Muscle of back (tissue), 11 donors: ENCODE results near the gene CORO7. TPM values are rescaled to one million over a fixed set of nuclear protein-coding genes. Genes with fewer than 3 reads are reported as not detected.
"Not testable (repeated sequence)": the region's sequence is repeated elsewhere in the genome, so short reads cannot be mapped to it uniquely, and the experiment has no call there.

Experiments
- DNase-seq, 3 donors: peaks; one replicate each; pipeline versions ENCODE4 v3.0.0 to v3.0.0-alpha.2; 2013
- polyA plus RNA-seq, 10 donors: library from polyadenylated mRNA; unstranded; fragments of 120-200 nt; gene quantifications; one replicate each; pipeline ENCODE4 v1.2.1, GENCODE V29; 2013; ENCODE audit not compliant: insufficient read length in 10 of 10

CORO7 gene
- polyA plus RNA-seq, 10 donors: 16.0 to 30.4 (median 22.4) TPM

DNA sequence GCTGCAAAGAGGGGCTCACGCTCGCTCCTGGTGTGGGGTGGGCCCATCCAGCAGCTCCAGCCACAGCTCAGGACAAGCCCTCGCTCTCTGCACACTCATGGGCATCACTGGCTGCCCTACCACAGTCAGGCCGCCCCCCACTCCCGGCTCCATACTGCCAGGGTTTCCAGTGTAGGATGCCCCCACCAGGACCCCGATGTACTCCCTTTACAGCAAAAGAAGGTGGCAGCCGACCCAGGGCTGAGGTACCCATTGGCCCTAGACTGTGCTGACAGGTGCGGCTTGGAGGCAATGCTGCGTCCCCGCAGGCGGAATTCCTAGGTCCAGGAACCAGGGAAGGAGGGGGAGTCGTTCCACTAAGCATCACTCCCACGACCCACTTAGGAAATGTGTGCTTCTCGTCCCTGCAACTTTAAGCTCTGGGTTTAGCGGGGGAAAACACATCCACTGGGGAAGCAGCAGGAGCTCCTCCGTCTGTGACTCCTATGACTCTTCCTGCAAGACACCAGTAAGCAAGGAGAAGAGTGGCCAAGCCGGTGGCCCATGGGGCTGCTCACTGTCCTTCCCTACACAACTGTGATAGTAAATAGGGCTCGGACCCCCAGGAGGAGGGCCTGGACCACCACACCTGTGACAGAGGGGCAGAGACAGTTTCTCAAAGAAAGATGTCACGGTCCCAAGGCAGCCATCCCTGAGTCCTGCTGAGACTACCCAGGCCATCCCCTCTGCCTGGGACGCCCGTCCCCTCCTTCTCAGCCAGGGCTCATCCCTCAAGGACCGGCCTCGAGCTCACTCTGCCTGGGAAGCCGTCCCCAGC lies 13.1 kb downstream of the CORO7 start:
- DNase-seq: no peak

DNA sequence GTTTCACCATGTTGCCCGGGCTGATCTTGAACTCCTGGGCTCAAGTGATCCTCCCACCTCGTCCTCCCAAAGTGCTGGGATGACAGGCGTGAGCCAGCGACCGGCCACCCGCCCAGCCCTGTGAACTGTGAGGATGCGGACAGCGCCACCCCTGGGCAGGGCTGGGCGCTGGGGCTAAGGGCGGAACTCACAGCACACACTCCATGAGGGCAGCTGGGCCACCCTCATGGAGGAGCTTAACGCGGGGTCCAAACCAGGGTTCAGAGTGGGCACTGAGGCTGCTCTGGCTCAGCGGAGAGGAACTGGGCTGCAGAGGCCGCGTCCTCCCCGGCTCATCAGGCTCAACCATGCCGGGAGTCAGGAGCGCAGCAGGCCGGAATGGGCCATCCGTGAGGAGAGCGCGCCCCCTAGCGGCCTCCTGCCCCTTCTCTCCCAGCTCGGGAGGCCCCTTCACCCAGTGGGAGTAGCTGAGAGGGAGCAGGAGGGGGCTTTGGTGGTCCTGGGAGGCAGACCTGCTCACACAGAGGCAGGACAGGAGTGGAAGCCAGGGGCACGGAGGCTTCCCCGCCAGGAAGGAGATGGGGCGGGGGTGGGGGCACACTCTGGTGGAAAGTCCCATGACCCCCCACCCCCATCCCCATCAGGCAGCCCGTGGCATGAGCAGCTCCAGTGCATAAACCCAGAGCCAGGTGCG lies 13.8 kb downstream of the CORO7 start:
- DNase-seq: peak; percentile 66 to 94 (median 86)

DNA sequence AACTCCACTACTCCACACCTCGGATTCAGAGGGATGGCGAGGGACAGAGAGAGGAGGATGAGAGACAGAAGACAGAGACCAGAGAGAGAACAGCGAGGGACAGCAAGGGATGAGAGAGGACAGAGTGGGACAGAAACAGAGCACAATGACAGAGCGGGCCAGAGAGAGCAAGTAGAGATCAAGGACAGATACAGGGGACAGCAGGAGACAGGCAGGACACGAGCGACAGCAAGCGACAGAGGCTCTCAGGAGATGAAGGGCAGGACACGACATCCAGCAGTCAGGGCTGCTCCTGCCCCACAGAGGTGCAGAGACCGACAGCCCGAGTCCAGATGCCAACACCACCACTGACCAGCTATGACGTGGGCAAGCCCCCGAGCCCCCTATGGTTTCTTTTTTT lies 14.9 kb downstream of the CORO7 start:
- DNase-seq: no peak

DNA sequence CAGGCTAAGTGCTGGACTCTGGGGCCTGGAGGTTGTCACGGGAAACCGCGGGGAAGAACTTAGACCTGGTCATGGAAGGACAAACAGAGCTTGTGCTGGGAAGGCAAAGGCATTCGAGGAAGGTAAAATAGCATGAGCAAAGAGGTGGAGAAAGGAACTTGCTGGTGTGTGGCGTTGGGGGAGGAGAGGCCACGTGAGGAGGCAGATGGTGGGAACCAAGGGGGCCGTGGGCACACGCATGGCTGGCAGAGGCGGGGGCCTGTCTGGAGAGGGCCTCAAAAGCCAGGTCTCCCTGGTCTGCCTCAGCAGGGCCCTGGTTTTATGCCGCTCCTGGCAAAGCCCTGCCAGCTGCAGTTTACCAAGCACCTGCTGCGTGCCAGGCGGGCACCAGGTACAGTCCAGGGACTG lies 15.3 kb downstream of the CORO7 start:
- no peak for DNase-seq

DNA sequence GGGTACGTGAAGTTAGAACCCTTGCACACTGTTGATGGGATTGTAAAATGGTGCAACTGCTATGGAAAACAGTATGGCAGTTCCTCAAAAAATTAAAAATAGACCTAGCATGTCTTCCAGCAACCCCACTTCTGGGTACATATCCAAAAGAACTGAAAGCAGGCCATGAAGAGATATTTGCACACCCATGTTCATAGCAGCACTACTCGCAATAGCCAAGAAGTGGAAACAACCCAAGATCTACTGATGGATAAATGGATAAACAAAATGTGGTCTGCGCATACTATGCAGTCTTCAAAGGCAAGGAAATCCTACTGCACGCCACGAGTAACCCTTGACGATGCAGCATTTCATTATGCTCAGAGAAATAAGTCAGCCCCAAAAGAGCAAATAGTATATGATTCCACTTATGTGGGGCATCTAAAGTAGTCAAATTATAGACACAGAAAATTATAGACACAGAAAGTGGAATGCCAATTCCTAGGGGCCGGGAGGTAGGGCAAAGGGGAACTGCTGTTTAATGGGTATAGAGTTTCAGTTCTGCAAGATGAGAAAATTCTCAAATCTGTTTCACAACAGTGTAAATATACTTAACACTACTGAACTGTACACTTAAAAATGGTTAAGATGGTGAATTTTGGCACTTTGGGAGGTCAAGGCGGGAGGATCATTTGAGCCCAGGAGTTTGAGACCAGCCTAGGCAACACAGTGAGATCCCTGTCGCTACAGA lies 17.2 kb downstream of the CORO7 start:
- DNase-seq: peak in 1 of 3 donors; percentile 19

DNA sequence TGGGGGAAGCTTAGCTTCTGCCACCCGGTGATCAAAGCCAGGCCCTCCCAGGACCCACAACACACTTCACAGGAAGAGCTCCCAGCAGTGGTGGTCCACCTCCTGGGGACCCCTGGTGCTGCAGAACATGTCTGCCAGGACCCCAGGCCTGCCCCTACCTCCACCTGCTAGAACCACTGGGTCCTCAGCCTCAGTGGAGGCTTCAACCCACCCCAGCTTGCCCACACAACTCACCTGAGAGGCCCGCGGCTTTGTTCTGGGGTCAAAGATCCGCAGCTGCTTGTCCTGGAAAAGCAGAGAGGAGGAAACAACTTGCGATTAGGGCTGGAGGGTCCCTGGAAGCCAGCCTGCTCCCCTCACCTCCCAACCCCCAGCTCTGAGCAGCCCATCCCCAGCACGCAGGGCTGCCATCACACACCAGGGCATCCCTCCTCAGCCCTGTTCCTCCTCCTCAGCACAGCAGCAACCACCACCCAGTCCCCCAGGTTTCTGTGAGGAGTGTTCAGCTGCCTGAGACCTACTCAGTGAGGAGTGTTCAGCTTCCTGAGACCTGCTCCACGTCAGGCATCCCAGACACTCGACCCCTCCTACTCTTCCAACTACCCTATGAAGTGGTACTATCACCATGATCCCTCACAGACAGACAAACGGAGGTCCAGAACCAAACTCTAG lies 21.2 kb downstream of the CORO7 start:
- no peak for DNase-seq

DNA sequence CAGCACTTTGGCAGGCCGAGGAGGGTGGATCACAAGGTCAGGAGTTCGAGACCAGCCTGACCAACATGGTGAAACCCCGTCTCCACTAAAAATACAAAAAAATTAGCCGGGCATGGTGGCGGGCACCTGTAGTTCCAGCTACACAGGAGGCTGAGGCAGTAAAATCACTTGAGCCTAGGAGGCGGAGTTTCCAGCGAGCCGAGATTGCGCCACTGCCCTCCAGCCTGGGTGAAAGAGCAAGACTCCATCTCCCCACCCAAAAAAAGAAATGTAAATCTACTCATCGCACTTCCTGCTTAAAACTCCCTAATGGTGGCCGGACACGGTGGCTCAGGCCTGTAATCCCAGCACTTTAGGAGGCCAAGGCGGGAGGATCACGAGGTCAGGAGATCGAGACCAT lies 22.5 kb downstream of the CORO7 start:
- not testable (repeated sequence) for DNase-seq

DNA sequence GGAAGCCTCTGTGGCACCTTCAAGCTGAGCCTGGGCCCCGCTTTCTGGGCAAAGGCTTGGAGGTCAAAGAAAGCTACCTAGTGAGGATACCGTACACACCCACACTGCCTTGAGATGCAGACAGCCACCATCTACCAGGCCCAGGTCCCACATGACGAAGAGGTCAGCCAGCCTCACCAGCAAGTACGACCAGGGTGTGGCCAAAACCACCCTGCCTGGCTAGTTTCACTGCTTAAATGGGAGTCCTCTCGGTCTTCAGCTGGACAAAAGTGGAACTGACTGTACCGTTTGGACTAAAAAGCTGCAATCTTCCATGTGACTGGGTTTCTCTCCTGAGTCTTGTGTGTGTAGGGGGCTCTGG lies 23.2 kb downstream of the CORO7 start:
- DNase-seq: peak in 1 of 3 donors; percentile 63

DNA sequence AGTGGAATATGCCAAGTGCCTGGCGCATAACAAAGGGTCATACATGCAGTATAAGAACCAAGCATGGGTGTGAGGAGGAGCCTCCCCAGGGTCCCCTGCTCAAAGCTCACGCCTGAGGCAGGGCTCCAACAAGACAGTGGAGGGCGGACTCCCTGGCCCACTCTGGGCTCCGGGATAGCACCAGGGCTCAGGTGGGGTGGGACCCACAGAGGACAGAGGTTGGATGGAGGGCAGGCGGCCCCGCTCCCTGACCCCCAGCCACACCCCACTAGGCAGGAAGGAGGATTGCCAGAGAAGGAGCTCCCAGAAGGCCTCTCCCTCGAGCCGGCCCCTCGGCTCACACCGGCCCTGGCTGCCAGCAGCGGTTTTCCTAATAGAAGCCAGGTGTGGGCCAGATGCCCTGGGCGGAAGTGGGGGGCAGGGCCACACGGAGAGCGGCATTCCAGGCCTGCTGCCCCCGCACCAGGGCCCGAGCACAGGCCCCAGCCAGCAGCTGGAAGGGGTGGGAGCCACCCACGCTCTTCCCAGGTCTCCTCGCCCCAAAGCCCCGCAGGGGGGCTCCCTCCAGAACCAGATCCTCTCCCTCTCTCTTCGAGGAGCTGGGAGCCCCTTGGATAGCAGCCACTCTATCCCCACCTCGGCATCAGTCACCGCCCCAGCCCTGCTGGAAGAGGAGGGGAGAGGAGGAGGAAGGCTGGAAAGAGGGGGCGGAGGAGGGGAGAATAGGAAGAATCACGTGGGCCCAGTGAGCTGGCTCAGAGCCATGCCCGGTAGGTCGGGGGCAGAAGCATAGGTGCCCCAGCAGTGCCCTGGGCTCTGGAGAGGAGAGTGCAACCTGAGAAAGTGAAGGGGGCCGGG lies 23.8 kb downstream of the CORO7 start:
- peak in 2 of 3 donors; percentile 77 to 83 for DNase-seq

DNA sequence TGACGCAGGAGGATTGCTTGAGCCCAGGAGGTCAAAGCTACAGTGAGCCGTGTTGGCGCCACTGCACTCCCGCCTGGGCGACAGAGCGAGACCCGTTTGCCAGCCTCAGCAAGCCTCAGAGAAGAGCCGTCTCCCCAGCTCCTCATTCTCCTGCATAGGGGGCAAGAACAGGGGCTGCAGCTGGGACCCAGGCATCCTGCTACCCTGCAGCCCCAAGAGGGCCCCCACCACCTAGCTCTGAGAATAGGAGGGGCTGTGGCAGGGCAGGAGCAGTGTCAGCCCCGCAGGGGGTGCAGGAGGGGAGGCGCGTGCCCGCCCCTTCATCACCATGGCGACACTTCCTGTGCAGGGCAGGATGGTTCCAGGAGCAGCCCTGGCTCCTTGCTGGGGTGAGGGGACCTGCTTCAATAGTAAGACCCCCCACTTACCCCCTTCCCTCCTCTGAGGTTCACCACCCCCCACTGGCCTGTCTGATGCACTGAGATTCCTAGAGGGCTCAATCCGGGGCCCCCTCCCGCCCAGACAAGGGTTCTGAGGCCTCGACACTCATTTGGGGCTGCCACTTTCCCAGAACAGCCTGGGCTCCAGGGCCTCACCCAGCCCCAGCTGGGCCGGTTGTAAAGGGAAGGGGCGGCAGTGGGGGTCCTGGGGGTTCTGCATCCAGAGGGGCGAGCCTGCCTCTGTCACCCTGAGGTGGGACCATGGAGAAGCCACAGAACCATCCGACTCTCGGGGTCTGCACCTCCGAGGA lies 24.6 kb downstream of the CORO7 start:
- peak in 1 of 3 donors; percentile 41 for DNase-seq

DNA sequence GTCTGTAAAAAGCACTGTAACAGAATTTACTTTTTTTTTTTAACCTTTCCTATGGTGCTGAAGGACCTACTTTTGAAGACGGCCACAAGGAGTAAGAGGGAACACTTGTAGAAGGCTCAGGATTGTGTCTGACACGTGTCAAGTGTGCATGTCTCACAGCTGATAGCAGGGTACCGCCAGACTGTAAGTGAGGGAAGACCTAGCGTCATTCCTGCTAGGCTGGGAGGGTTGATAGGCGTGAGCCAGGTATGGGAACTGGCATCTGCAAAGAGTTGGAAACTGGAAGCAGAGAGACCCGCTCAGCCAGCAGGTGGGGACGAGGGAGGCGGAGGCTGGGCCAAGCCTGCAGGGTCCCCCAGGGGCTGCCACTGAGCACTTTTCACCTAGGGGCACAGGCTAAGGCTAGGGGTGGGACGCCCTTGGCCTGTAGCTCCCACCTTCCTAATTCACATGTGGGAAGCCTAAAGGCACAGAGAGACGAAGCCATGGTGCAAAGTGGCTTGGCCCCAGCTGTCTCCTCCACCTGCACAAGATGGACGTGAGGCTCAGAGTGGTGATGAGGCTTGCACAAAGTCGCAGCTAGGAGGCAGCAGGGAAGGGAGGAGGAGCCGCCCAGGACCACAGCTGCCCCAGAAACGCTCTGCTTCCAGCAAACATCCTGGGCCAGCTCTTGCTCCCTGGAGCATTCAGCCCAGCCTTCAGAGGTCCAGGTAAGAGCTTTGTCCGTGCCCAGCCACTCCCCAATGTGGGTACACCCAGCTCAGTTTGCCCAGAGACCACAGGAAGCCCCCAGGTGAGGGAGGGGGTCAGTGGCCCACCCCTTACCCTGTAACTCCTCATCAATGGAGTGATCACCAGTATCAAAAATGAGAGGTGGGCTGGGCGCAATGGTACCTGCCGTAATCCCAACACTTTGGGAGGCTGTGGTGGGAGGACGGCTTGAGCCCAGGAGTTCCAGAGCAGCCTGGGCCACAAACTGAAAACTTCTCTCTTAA lies 25.8 kb downstream of the CORO7 start:
- peak in 1 of 3 donors; percentile 16 for DNase-seq

DNA sequence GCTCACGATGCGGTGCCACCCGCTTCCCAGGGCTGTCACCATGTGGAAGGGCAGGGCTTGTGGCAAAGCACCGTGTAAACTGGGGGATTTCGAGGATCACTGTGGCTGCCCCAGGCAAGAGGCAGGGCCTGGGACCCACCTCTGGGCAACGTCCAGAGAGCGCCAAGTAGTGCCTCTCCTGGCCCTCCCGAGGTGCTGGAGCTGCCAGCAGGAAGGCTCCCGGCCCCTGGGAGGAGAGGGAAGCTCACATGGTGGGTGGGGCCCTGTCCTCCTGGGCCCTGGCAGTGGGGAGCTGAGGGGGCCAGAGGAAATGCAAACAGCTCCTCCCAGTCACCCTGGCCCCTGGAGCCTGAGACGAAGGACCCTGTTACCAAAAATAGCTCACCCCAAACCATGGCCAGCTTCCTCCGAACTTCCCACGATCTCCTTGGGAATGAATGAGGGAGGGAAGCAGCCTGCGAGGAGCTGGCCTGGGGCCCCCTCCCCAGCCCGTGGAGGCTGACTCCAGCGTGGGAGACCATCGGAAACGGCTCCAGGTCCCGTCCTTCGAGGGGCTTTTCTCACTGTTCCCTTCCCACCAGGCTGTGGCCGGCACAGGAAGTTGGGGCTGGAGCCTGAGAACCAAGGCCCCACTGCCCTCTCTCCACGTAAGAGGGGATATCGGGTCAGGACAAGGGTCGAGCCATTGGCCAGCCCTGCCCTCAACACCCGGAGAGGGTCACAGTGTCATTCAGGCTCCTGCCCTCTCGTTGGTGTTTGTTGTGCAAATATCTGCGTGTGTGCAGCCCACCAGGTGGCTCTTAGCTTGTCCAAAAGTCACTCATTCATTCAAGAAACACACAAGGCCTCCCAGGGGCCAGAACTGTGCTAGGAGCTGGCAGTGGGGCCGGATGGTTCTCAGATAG lies 27.1 kb downstream of the CORO7 start:
- peak in 1 of 3 donors; percentile 63 for DNase-seq

DNA sequence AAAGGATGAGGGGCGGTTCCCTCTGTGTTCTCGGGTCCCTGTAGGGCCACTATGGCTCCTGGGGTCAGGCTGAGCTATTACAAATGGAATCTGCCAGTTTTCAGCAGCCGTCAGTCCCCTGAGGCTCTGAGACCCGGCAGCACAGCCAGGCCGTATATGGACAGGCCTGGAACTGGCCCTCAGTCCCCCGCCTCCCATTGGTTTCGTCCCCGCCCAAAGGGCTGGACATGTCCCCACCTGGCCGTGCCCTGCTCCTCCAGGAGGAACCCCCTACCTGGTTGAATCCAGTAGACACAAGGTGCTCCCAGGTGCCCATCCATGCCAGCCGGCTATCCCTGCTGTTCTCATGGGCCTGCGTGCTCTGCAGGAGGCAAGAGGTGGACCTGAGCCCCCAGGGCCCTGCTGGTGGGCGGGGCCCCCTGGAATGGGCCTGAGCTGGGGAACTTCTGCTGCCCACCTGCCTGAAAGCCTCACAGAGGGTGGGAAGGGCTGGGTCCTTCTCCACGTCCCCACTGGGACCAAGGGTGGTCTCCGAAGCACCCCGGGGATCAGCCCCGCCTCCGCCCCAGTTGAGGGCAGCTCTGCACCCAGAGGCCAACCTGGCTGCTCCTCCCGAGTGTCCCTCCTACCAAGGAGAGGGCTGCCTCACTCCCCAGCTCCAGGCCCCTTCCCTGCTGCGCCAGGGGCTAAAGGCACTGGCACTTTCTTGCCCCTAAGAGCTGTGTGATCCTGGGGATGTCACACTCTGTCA lies 27.9 kb downstream of the CORO7 start:
- peak in 1 of 3 donors; percentile 47 for DNase-seq

DNA sequence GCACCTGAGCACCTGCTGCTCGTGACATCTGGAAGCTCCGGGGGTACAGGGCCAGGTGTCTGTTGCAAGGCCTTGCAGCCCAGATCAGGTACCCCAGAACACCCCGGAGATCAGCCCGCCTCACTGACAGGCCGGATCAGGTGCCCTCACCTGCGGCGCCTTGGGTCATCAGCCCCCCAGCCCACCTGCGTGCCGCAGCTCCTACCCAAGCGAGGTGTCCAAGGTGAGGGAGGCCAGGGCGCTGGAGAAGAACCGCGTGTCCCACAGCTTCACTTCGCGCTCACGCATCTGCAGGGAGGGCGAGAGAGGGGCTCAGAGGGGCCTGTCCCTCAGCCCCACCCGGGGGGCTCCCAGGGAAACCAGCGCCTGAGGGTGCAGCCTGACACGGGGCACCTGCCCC lies 28.6 kb downstream of the CORO7 start:
- DNase-seq: peak in 1 of 3 donors; percentile 12

DNA sequence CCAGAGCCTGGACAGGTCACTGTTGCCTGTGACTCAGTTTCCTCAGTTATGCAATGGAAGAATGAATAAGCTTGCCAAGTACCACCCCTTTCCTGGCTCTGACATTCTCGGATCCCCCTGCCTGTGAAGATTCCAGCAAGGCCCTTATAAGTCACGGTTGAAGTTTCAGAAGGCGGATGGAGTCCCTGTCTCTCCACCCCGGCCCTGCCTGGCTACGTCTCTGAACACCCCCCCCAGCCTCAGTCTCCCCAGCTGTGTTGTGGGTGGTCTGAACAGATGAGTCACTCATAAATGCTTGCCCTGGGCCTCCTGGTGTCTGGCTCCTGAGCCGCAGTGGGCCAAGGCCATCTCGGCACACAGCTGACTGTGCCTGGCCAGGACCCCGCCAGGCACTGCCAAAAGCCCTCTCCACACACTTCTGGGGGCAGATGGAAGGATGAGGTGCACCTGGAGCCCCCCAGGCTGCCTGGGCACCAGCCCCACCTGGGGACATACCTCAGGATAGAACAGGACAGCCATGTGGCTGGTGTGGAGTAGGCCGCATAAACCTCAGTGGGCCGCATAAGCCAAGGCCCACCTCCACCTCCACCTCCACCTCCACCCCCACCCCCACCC lies 29.3 kb downstream of the CORO7 start:
- DNase-seq: peak in 1 of 3 donors; percentile 18

DNA sequence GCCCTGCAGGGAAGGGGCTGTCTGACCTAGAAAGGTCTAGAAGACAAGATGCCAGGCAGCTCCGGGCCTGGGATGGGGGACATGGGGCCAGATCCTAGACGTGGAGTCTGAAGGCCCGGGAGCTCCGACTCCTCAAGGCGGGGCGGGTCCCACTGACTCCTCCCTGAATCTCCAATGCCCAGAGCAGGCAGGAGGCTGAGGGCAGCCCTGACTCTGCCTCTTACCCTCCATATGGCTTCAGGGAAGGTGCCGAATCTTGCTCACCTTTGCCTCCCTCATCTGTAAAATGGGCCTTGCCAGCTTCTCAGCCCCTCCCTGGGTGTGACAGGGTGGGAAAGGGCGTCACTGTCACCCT lies 30.0 kb downstream of the CORO7 start:
- peak in 1 of 3 donors; percentile 37 for DNase-seq
